AML-193 (cell line): Measurements from ENCODE around the gene CINP.

Source experiments
- DNase-seq, 2 experiments: peaks; one replicate each; lab custom pipeline; 2025; lab: John Stamatoyannopoulos, UW

Gene CINP

GRCh38 chr14:102362545-102363181, at the start of gene CINP, which contains the start of gene TECPR2:
CINP (minus strand) TSS chr14:102362890; CDS start chr14:102362851, 39 bp downstream.
TECPR2 (plus strand) TSS chr14:102362941; CDS start chr14:102376722, 13,781 bp downstream.
- peak; percentile 88 to 91 for DNase-seq

GRCh38 chr14:102408724-102409123, 46.0 kb upstream of the CINP start:
- DNase-seq: no peak

GRCh38 chr14:102407258-102407657, 44.6 kb upstream of the CINP start:
- no peak for DNase-seq

GRCh38 chr14:102403028-102403427, 40.3 kb upstream of the CINP start:
- DNase-seq: no peak

GRCh38 chr14:102396521-102396920, 33.8 kb upstream of the CINP start:
- DNase-seq: no peak

- DNase-seq: peak; percentile 34 to 55
Observed at GRCh38 chr14:102394717-102395375, 32.2 kb upstream of the CINP start.

GRCh38 chr14:102392506-102392905, 29.8 kb upstream of the CINP start:
- DNase-seq: no peak

GRCh38 chr14:102390064-102390855, 27.6 kb upstream of the CINP start:
- no peak for DNase-seq

- DNase-seq: peak; percentile 93 to 94
Observed at GRCh38 chr14:102389246-102389645, 26.6 kb upstream of the CINP start.

- no peak for DNase-seq
Observed at GRCh38 chr14:102387086-102387485, 24.4 kb upstream of the CINP start.

GRCh38 chr14:102378830-102379229, 16.1 kb upstream of the CINP start:
- no peak for DNase-seq

GRCh38 chr14:102377696-102378095, 15.0 kb upstream of the CINP start:
- DNase-seq: no peak

GRCh38 chr14:102375119-102375518, 12.4 kb upstream of the CINP start:
- no peak for DNase-seq

GRCh38 chr14:102374264-102374663, 11.6 kb upstream of the CINP start:
- no peak for DNase-seq

- DNase-seq: no peak
Observed at GRCh38 chr14:102373110-102373509, 10.4 kb upstream of the CINP start.

- DNase-seq: no peak
Observed at GRCh38 chr14:102371361-102371760, 8.7 kb upstream of the CINP start.

GRCh38 chr14:102370305-102370809, 7.7 kb upstream of the CINP start:
- DNase-seq: peak; percentile 88 to 91

- DNase-seq: no peak
Observed at GRCh38 chr14:102363182-102363943, 673 bp upstream of the CINP start.

GRCh38 chr14:102362084-102362483, 606 bp downstream of the CINP start:
- no peak for DNase-seq

- no peak for DNase-seq
Observed at GRCh38 chr14:102360388-102360787, 2.3 kb downstream of the CINP start.

GRCh38 chr14:102359341-102359740, 3.3 kb downstream of the CINP start:
- DNase-seq: no peak

GRCh38 chr14:102356280-102356679, 6.4 kb downstream of the CINP start:
- no peak for DNase-seq
